GM12878 (cell line): ENCODE data around the gene LGALS3BP. TPM values are rescaled to one million over a fixed set of nuclear protein-coding genes. Genes with fewer than 3 reads are reported as not detected.
"Not testable (repeated sequence)": the region's sequence is repeated elsewhere in the genome, so short reads cannot be mapped to it uniquely, and the experiment has no call there.

Experiments used
- ATAC-seq: fragments of 200-7000 bp; cut with Tn5 transposase; 3 replicates; pipeline ENCODE4 v1.9.1; 2020; ENCODE audit warnings: mild to moderate bottlenecking, moderate library complexity
- BruUV-seq: library from RNA; stranded (reverse); fragments of 400-500 nt; replicated peaks from 2 replicates; lab custom pipeline; 2021; lab: Mats Ljungman, UMichigan
- CTCF ChIA-PET: fragments of 300-600 bp; sonication (Branson Sonifier 250); formaldehyde crosslinking; extraction: SDS; loops from one replicate; lab custom pipeline; 2021; ENCODE audit warnings: inconsistent platforms; lab: Yijun Ruan, JAX
- POLR2A ChIA-PET: fragments of 350-600 bp; formaldehyde crosslinking; extraction: SDS; loops from one replicate; lab custom pipeline; 2021; ENCODE audit warnings: inconsistent platforms; lab: Charles Lee
- RAD21 ChIA-PET: fragments of 300-600 bp; sonication (Branson Sonifier 250); formaldehyde crosslinking; loops from one replicate; lab custom pipeline; 2023; ENCODE audit warnings: antibody characterized with exemption; ENCODE audit not compliant: unreplicated experiment; lab: Charles Lee
- SMC1A ChIA-PET: fragments of 300-600 bp; sonication (Branson Sonifier 250); formaldehyde crosslinking; loops from one replicate; lab custom pipeline; 2023; ENCODE audit not compliant: unreplicated experiment, uncharacterized antibody; lab: Charles Lee
- DNase-seq: peaks from one replicate; pipeline ENCODE4 v3.0.0-alpha.2; 2011; ENCODE audit warnings: low read depth, low spot score
- FAIRE-seq: peaks from 3 replicates; lab custom pipeline; 2011; peaks lifted over from hg19 to GRCh38; lab: Jason Lieb, UNC
- H2AFZ ChIP-seq: 2 replicates; pipeline ENCODE4 v1.6.0; 2011; ENCODE audit warnings: low read depth, low read length, control low read depth; ENCODE audit not compliant: control insufficient read depth
- H3K27ac ChIP-seq: 2 replicates; pipeline ENCODE4 v1.5.1; 2011; ENCODE audit warnings: control low read depth; ENCODE audit not compliant: control insufficient read depth, insufficient read depth
- H3K27me3 ChIP-seq, 2 experiments: replicated peaks in 1 of 2; 2 replicates each; pipeline versions ENCODE4 v1.6.0 to v1.6.1; 2011; ENCODE audit warnings: low read length in 1 of 2; ENCODE audit not compliant: control insufficient read depth in 2 of 2, insufficient read depth in 2 of 2
- H3K36me3 ChIP-seq, 2 experiments: 2 replicates each; pipeline ENCODE4 v1.5.1; 2011; ENCODE audit warnings: low read length in 1 of 2; ENCODE audit not compliant: control insufficient read depth in 2 of 2, insufficient read depth in 2 of 2
- H3K4me1 ChIP-seq: 2 replicates; pipeline ENCODE4 v1.6.1; 2011; ENCODE audit warnings: mild to moderate bottlenecking, low read length, moderate library complexity, mixed read lengths; ENCODE audit not compliant: control insufficient read depth, insufficient read depth
- H3K4me2 ChIP-seq: 2 replicates; pipeline ENCODE4 v1.6.0; 2011; ENCODE audit warnings: control low read depth; ENCODE audit not compliant: control insufficient read depth, insufficient read depth
- H3K4me3 ChIP-seq: fragments of 200-600 bp; sonication (generic); 2 replicates; pipeline ENCODE4 v1.5.1; 2016
- H3K79me2 ChIP-seq: 2 replicates; pipeline ENCODE4 v1.6.0; 2011; ENCODE audit warnings: low read length; ENCODE audit not compliant: control insufficient read depth, insufficient read depth
- H3K9ac ChIP-seq: 2 replicates; pipeline ENCODE4 v1.8.0; 2011; ENCODE audit warnings: low read length, control low read depth, mixed read lengths; ENCODE audit not compliant: control insufficient read depth, insufficient read depth
- H3K9me3 ChIP-seq: replicated peaks from 3 replicates; pipeline ENCODE4 v1.5.1; 2011; ENCODE audit warnings: mild to moderate bottlenecking, low read length; ENCODE audit not compliant: control insufficient read depth, insufficient read depth
- H4K20me1 ChIP-seq: 2 replicates; pipeline ENCODE4 v1.6.0; 2011; ENCODE audit not compliant: control insufficient read depth, insufficient read depth
- CHD2 ChIP-seq: IDR thresholded peaks from 2 replicates; pipeline ENCODE4 v1.6.1; 2011; ENCODE audit warnings: low read depth, low read length, improper control_type of control experiment, borderline replicate concordance
- ELK1 ChIP-seq: IDR thresholded peaks from 2 replicates; pipeline ENCODE4 v1.6.1; 2012; ENCODE audit warnings: low read depth, low read length, improper control_type of control experiment
- MYC ChIP-seq: IDR thresholded peaks from 2 replicates; pipeline ENCODE4 v1.6.1; 2011; ENCODE audit warnings: mild to moderate bottlenecking, low read length, moderate library complexity, inconsistent platforms; ENCODE audit not compliant: insufficient read depth, insufficient replicate concordance, insufficient read length, severe bottlenecking
- NFYA ChIP-seq: IDR thresholded peaks from 2 replicates; pipeline ENCODE4 v1.6.1; 2011; ENCODE audit warnings: low read depth, mild to moderate bottlenecking, low read length, improper control_type of control experiment, borderline replicate concordance
- ZSCAN29 ChIP-seq: fragments of 450-650 bp; IDR thresholded peaks from 2 replicates; pipeline ENCODE4 v1.6.1; 2017; ENCODE audit warnings: mild to moderate bottlenecking, moderate library complexity
- WGBS: methylation state at CpG from one replicate; pipeline ENCODE4 v1.1.6; 2016; ENCODE audit warnings: low lambda C conversion rate; ENCODE audit not compliant: insufficient replicate concordance, insufficient coverage; ENCODE audit errors: missing lambda C conversion rate; 5-methylcytosine and 5-hydroxymethylcytosine counted together
- in situ Hi-C: fragments of 300-500 bp; cut with MboI; formaldehyde crosslinking; loops from 9 replicates; pipeline ENCODE4 v1.14.3; 2018; ENCODE audit warnings: mixed read lengths
- intact Hi-C: fragments of 100-400 bp; cut with micrococcal nuclease; formaldehyde crosslinking; loops from one replicate; pipeline ENCODE4 v1.14.2; 2022; ENCODE audit not compliant: unreplicated experiment
- polyA plus RNA-seq, 11 experiments: library from polyadenylated mRNA; depleted of rRNA in 4 of 11; unstranded in 6 of 11; stranded (reverse) in 5 of 11; fragments of >200 nt; fragmentation: Nextera tagmentation in 4 of 11; fragmentation: Illumina TruSeq in 1 of 11; extraction: Ambion mirVana in 4 of 11; extraction: Trizol in 1 of 11; gene quantifications; 1 replicate in 1 of 11; 2 replicates in 10 of 11; pipeline versions ENCODE4 v1.2.1 to v1.2.3, GENCODE V29; 2011 to 2016; ENCODE audit warnings: inconsistent platforms in 2 of 11, missing spikeins in 2 of 11, low read depth in 1 of 11
- total RNA-seq, 4 experiments: library from RNA; depleted of rRNA in 3 of 4; stranded (reverse); fragments of >200 nt in 3 of 4; fragmentation: Illumina TruSeq in 1 of 4; extraction: Trizol in 1 of 4; gene quantifications; 2 replicates each; pipeline versions ENCODE4 v1.2.1 to v1.2.3, GENCODE V29; 2013 to 2021

Gene LGALS3BP
- total and polyA plus RNA-seq, 10 of the 15 experiments (the other 5 are each of a cell fraction or from before 2014, with no cell fraction given): 0.52 to 5.2 (median 1.9) TPM

DNA sequence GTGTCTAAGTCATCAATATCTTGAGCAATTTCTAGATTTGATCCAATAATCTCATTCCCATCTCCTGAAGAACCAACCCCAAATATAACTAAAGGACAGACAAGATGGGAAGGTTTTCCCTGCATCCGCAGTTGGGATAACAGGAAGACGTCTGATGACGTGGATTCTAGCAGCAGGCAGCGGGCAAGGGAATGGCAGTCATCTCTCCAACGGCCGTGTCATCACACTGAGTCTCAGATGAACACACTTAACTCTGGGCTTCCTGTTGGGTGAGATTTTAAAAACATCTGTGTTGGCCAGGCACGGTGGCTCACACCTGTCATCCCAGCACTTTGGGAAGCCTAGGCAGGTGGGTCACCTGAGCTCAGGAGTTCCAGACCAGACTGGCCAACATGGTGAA is 33.6 kb downstream of the LGALS3BP start:
- TF ChIP-seq ELK1 (no peak), MYC (no peak), ZSCAN29 (no peak), NFYA (no peak), CHD2 (no peak)
- FAIRE-seq: no peak
- Histone ChIP-seq H3K36me3 (no peaks in the 10 kb centered on the region), H3K27ac (no peak overlapping the region), H2AFZ (no peak overlapping the region), H3K4me1 (no peaks in the 10 kb centered on the region), H3K4me3 (no peak overlapping the region), H3K79me2 (no peaks in the 10 kb centered on the region), H3K4me2 (no peak overlapping the region), H3K27me3 (peaks cover 0 to 5% of the 10 kb centered on the region in 2 experiments; a peak in 2 of 4 replicates), H4K20me1 (no peaks in the 10 kb centered on the region), H3K9ac (no peak overlapping the region), H3K9me3 (peaks cover 10% of the 10 kb centered on the region; the same call in 2 of the 3 replicates)
- SMC1A ChIA-PET: no interaction called here
- WGBS: 31% methylated on average over 7 of the region's 7 CpGs
- CTCF ChIA-PET: no interaction called here
- BruUV-seq: no TSS peak
- RAD21 ChIA-PET: no interaction called here
- DNase-seq: no peak
- in situ Hi-C loops: no loop called here
- intact Hi-C loops: no loop called here
- POLR2A ChIA-PET: no interaction called here
- no peak for ATAC-seq

DNA sequence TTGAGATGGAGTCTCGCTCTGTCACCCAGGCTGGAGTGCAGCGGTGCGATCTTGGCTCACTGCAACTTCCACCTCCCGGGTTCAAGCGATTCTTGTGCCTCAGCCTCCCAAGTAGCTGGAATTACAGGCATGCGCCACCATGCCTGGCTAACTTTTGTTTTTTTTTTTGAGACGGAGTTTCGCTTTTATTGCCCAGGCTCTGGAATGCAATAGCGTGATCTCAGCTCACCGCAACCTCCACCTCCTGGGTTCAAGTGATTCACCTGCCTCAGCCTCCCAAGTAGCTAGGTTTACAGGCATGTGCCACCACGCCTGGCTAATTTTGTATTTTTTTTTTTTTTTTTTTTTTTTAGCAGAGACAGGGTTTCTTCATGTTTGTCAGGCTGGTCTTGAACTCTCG is 34.3 kb downstream of the LGALS3BP start:
- BruUV-seq: not testable (repeated sequence)
- WGBS: 43% methylated on average over 11 of the region's 12 CpGs

More for the DNA sequence above, 34.3 kb downstream of the LGALS3BP start:
- H3K36me3 ChIP-seq, H3K9ac ChIP-seq, H3K4me3 ChIP-seq, SMC1A ChIA-PET, intact Hi-C loops, H2AFZ ChIP-seq, H3K4me1 ChIP-seq, ATAC-seq, DNase-seq, H3K4me2 ChIP-seq, H3K9me3 ChIP-seq, RAD21 ChIA-PET, H3K27ac ChIP-seq, in situ Hi-C loops, H3K27me3 ChIP-seq, H4K20me1 ChIP-seq, H3K79me2 ChIP-seq, FAIRE-seq: not testable (repeated sequence)
- CTCF ChIA-PET: interaction anchor here (0.9 kb wide), 1 partner anchor 25 kb away, joined by 3 read pairs; no protein-coding TSS in a partner anchor
- POLR2A ChIA-PET: interaction anchor here (0.7 kb wide), 1 partner anchor 740 kb away, joined by 3 read pairs; no protein-coding TSS in a partner anchor
